OCI-LY1 (cell line): ENCODE data around the gene EP300.

Source experiments
- EZH2 ChIP-seq: fragments of 200-600 bp; sonication (generic), shearing (Covaris generic); IDR thresholded peaks from 2 replicates; pipeline ENCODE4 v1.8.0; 2017; ENCODE audit warnings: borderline replicate concordance, mixed run types, mild to moderate bottlenecking, antibody characterized with exemption, low read length, moderate library complexity, mixed read lengths
- TF ChIP-seq, protein P1 (sequence below): fragments of 200-600 bp; sonication (generic), shearing (Covaris generic); IDR thresholded peaks from 2 replicates; pipeline ENCODE4 v1.5.1; 2017; ENCODE audit warnings: mild to moderate bottlenecking, antibody characterized with exemption, low read length, moderate library complexity, mixed read lengths

DNA sequence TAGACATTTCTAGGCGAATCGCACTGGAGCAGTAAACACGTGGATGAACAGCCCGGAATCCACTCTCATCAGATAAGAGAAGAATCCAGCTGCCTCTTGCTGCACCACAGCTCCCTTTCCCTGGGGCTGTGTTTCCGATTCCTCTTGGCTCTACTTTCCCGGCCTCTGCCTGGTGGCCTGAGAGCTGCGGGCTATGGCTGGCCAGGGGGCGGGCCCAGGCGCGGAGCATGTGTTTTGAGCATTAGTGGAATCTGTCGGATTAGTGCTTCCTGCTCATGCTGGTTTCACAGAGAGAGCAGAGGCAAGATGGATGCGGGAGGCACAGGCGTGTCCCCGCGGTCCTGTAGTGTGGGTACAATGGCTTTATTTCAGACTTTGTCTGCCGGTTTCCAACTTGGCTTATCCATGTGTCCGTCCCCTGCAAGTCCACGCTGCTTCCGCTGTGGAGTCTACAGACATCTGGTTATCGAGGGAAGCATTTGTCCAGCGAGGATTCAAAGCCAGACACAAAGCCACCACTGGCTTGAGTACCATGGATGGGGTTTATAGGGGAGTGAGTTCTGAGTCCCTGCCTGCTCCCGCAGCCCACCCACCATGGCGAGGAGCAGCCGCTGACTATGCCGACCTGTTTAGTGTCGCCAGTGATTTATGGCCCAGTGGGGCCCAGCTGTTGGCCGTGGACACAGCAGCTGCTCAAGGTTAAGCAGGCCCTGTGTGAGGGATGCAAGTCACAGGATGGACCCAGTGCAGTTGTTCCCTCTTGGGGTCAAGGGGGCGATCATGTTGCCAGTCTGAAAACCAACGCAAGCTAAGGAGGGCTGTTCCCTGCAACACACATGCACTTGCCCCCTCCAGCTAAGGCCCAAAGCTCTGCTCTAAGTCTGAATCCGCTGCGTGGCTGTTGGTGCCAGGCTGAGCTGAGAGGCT lies 43.3 kb upstream of the EP300 start:
- TF ChIP-seq, protein P1, sequence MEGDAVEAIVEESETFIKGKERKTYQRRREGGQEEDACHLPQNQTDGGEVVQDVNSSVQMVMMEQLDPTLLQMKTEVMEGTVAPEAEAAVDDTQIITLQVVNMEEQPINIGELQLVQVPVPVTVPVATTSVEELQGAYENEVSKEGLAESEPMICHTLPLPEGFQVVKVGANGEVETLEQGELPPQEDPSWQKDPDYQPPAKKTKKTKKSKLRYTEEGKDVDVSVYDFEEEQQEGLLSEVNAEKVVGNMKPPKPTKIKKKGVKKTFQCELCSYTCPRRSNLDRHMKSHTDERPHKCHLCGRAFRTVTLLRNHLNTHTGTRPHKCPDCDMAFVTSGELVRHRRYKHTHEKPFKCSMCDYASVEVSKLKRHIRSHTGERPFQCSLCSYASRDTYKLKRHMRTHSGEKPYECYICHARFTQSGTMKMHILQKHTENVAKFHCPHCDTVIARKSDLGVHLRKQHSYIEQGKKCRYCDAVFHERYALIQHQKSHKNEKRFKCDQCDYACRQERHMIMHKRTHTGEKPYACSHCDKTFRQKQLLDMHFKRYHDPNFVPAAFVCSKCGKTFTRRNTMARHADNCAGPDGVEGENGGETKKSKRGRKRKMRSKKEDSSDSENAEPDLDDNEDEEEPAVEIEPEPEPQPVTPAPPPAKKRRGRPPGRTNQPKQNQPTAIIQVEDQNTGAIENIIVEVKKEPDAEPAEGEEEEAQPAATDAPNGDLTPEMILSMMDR: no peak
- TF ChIP-seq EZH2: no peak
